ENCODE data around the gene ZNF625.
A peak's percentile ranks its signal among the peaks of the same experiment; 100 is the strongest.

The ZNF625 gene

GRCh38 chr19:12156223-12157058 is at the start of gene ZNF625:
Gene ZNF625 (minus strand): TSS chr19:12156734. CDS start chr19:12156558, 176 bp downstream.
- DNase-seq: peak; percentile 99

GRCh38 chr19:12205296-12205695 is 48.8 kb upstream of the ZNF625 start:
- no peak for DNase-seq

GRCh38 chr19:12202250-12202649 is 45.7 kb upstream of the ZNF625 start:
- peak; percentile 60 for DNase-seq

- DNase-seq: no peak
Observed at GRCh38 chr19:12199757-12200419, 43.4 kb upstream of the ZNF625 start.

GRCh38 chr19:12198136-12198535 is 41.6 kb upstream of the ZNF625 start:
- no peak for DNase-seq

GRCh38 chr19:12194827-12195731 is 38.5 kb upstream of the ZNF625 start:
- DNase-seq: no peak

- DNase-seq: no peak
Observed at GRCh38 chr19:12187625-12188024, 31.1 kb upstream of the ZNF625 start.

- no peak for DNase-seq
Observed at GRCh38 chr19:12180377-12180776, 23.8 kb upstream of the ZNF625 start.

GRCh38 chr19:12166626-12167025 is 10.1 kb upstream of the ZNF625 start:
- DNase-seq: no peak

GRCh38 chr19:12163826-12164225 is 7.3 kb upstream of the ZNF625 start:
- DNase-seq: no peak

- DNase-seq: peak; percentile 99
Observed at GRCh38 chr19:12162882-12163806, 6.6 kb upstream of the ZNF625 start, which contains the start of gene ZNF136. Gene ZNF136 (plus strand): TSS chr19:12163096. CDS start chr19:12163204, 108 bp downstream.

- DNase-seq: no peak
Observed at GRCh38 chr19:12162513-12162881, 6.0 kb upstream of the ZNF625 start.

- DNase-seq: no peak
Observed at GRCh38 chr19:12159773-12160414, 3.4 kb upstream of the ZNF625 start.

- DNase-seq: peak; percentile 17
Observed at GRCh38 chr19:12155324-12155860, 1.1 kb downstream of the ZNF625 start.

- DNase-seq: no peak
Observed at GRCh38 chr19:12145348-12145747, 11.2 kb downstream of the ZNF625 start.

GRCh38 chr19:12141405-12141736 is 15.2 kb downstream of the ZNF625 start:
- no peak for DNase-seq

- DNase-seq: peak; percentile 92
Observed at GRCh38 chr19:12140545-12141404, 15.8 kb downstream of the ZNF625 start.

GRCh38 chr19:12139885-12140544 is 16.5 kb downstream of the ZNF625 start, which contains the start of gene ZNF20:
Gene ZNF20 (minus strand): TSS chr19:12140350. CDS start chr19:12140182, 168 bp downstream.
- peak; percentile 99 for DNase-seq

GRCh38 chr19:12139269-12139668 is 17.3 kb downstream of the ZNF625 start:
- DNase-seq: no peak

Measured in NCI-H82 (cell line).